AG09319 (cell line): ENCODE measurements around the gene IQCH.

ENCODE experiments used
- DNase-seq: peaks from one replicate; pipeline ENCODE4 v3.0.0-alpha.2; 2010; ENCODE audit warnings: low read depth; ENCODE audit errors: extremely low read depth
- CTCF ChIP-seq: IDR thresholded peaks from 2 replicates; pipeline ENCODE4 v1.5.1; 2011; ENCODE audit warnings: low read depth, mild to moderate bottlenecking, inconsistent platforms, low read length, moderate library complexity

Gene IQCH

DNA sequence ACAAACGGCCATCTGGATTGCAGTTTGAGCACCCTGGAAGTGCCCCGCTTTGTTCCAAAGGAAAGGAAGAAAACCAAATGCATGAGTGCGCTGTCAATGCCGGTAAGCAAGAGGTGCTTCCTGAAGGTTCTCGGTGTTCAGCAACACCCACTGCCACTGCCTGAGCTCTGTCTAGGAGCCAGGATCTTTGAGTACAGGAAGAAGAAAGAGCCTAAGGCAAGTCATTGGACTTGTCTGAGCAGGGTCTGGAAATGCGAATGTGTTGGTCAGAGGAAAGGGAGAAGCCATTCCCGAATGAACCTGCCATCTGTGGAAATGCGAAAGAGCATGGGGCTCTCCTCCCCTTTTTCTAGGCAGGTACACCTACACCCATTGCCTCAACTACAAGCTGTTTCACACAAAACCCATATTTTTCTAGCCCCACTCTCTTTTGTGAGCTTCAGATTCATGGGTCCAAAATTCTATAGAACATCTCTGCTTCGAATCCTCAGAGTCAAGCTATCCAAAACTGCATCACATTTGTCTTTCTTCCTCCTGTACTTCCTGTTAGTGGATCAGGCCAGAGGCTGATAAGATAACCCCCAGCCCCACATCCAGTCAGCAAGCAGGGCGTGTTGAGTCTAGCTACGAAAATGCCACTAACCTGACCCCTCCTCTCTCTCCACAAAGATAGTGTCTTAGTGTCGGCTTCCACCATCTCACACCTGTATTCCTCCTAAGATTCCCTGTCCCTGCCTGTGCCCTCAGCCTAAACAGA is 210.8 kb downstream of the IQCH start:
- no peak for DNase-seq
- TF ChIP-seq CTCF: no peak

DNA sequence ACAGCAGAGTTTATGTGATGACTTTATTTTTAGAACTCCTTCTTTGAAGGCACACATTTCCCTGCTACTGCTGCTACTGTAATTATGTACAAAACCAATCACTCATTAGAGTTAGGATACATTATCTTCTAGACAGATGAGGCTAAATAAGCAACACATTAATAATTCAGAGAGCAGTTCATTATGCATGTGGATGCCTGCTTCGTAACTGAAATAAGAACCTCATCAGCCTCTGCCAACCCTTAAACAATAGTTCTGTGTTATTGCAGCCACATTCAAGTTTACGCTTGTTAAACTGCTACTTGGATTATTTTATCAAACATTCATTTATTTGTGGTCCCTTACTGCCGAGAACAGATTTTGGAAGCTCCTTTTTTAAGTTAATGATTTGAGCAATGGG is 213.8 kb downstream of the IQCH start:
- DNase-seq: no peak
- no peak for TF ChIP-seq CTCF

DNA sequence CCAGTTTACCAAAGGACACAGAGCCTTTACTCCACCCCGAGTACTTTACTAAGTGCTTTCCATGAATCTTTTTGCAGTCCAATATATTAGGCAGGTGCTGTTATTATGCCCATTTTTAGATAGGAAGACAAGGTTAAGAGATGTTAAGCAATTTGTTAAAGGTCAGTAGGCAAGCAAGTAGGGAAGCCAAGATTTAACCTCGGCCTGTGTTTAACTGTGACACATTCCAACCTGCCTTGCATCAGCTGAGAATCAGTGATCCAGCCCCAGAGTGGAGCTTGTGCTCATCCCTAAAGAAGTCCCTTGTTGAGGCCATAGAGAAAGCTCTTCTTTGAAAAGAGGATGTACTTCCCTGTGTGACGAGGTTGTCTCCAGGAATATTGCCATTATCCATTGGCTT is 215.1 kb downstream of the IQCH start:
- no peak for TF ChIP-seq CTCF
- no peak for DNase-seq

- no peak for TF ChIP-seq CTCF
- DNase-seq: no peak
Measured at GRCh38 chr15:67472957-67473356, 218.4 kb downstream of the IQCH start.

- no peak for TF ChIP-seq CTCF
Measured at GRCh38 chr15:67474405-67475110, 220.0 kb downstream of the IQCH start.

DNA sequence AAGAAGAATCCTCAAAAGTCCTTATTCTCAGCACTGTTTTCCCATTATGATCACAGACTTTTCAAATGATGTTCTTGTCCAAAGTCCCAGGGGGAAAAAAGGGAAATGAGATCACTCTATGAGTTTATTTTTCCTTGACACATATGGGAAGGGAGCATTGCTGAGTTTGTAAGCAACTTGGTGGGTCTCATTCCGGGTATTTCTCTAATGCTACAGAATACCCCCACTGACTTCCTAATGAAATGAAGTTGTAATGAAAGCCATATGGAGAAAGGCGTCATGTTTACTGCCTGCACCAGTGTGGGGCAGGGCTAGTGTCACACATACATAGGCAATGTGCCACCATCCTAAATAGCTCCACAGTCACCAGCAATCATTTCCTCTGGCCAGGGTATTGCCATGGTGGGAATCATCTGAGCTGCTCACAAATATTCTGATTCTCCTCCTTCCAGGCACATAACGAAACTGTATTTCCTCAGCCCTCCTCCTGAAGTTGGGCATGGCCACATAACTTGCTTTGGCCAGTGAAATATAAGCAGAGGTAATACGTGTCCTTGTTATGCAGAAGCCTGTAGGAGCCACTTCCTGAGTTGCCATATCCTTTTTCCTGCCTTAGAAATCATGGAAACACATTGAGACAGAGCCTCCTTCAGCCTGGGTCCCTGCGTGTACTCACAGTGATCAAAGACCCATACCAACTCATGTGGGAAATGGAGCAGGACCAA is 225.4 kb downstream of the IQCH start:
- TF ChIP-seq CTCF: no peak
- DNase-seq: no peak

More at GRCh38 chr15:67474405-67475110, 220.0 kb downstream of the IQCH start:
- no peak for DNase-seq

DNA sequence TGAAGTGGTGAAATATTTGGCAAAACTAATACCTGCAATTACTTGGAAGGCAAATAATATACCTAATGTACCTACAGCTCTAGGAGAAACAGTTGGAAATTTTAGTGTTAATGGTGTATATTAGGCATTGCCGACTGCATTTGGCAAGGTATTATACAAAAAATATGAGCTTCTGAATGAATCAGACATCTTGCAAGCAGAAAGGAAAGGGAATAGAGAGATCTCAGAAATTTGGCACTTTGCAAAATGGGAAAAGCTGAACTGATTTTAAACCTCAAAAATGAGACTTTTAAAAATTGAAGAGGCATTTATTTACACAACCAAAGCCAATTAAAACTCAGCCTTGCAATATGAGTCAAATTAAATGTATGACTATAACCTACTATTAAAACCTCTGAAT is 226.2 kb downstream of the IQCH start:
- no peak for TF ChIP-seq CTCF
- no peak for DNase-seq
